Limb (tissue), 2 donors: ENCODE data around the gene KMT5C.
"Not testable (repeated sequence)": the region's sequence is repeated elsewhere in the genome, so short reads cannot be mapped to it uniquely, and the experiment has no call there.

Experiments
- DNase-seq, 2 donors: peaks; one replicate each; pipeline ENCODE4 v3.0.0-alpha.2; 2016; ENCODE audit errors: extremely low spot score in 2 of 2

The KMT5C gene

GRCh38 chr19:55316646-55317045 is 23.0 kb upstream of the KMT5C start:
- DNase-seq = no peak

DNA sequence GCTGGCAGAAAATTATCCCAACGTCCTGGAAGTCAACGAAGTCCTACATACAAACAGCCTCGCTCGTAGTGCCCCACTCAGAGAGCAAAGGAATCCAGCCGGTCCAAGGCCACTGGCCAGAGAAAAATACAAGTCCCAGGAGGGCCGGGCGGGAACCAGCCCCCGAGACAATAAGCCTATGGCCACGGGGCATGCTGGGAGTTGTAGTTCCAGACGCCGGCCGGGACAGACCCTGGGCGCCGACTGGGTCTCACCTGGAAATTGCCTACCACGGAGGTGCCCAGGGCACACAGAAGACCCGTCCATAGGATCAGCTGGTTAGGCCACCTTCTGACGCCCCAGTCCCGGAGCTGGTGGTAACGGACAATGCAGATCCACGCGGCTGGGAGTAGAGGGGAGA is 19.9 kb upstream of the KMT5C start:
- peak in 1 of 2 donors; percentile 71 for DNase-seq

DNA sequence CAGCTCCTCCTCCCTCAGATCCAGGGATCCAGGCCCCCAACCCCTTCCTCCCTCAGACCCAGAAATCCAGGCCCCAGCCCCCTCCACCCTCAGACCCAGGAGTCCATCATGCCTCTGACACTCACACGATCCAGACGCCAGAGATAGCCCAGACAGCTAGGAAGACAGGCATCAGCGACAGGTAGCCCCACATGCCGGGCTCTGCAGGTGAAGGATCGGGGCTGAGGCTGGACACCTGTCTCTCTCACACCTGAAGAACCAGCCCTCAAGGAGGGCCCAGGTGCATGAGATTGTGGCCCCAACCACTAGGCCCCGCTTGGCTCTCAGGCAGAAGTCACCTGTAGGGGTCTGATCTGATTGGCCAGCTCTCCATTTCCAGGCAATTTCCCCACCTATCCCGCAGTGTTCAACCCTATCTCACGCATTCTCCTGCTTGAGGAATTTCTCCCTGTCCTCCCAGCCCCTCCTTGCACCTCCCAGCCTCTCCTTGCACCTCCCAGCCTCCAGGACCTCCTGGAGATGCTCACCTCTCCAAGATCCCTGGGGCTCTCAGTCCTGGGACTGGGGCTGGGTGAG is 18.7 kb upstream of the KMT5C start:
- DNase-seq = no peak

- no peak for DNase-seq
These were observed 18.1 kb upstream of the KMT5C start for GRCh38 chr19:55321466-55322137.

DNA sequence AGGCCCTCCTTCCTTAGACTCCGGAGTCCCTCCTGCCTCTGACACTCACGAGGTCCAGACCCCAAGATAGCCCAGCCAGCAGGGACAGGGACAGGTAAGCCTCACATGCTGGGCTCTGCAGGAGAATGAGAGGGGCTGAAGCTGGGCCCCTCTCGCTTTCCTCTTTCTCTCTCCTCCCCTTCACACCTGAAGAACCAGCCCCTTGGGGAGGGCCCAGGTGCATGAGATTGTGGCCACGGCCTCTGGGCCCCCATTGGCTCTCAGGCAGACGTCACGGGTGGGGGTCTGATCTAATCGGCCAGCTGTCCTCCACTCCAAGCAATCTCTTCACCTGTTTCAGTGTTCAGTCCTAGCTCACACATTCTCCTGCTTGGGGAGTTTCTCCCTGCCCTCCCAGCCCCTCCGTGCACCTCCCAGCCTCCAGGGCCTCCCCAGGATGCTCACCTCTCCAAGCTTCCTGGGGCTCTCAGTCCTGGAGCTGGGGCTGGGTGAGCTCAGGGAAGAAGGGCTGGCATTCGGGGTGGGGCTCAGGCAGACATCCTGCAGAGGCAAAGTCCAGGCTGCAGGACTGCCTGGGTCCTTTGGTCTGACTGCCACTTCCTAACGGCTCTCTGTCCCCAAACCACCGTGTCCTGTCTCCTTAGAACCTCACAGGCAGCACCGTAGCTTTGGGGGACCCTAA is 17.3 kb upstream of the KMT5C start:
- DNase-seq = no peak

- DNase-seq = no peak
These were observed 15.0 kb upstream of the KMT5C start for GRCh38 chr19:55324662-55325061.

DNA sequence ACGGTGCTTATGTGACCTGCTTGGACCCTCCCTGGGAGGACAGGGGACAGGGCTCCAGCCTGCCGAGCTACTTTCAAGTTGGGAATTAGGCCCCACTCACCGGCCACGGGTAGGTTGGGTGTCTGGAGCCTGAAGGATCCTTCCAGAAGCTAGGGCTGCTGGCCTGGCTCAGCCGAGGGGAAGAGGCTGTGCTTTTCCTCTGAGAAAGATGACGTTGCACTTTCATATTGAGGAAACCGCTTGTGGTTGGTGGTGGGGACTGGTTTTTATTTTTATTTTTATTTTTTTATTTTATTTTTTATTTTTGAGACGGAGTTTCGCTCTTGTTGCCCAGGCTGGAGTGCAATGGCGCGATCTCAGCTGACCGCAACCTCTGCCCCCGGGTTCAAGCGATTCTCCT is 14.5 kb upstream of the KMT5C start, which contains the start of gene TMEM150B:
TMEM150B (minus strand) TSS at position 170 of the 400 bp plus-strand sequence. CDS start 4,305 bp downstream, outside the sequence.
- no peak for DNase-seq

DNA sequence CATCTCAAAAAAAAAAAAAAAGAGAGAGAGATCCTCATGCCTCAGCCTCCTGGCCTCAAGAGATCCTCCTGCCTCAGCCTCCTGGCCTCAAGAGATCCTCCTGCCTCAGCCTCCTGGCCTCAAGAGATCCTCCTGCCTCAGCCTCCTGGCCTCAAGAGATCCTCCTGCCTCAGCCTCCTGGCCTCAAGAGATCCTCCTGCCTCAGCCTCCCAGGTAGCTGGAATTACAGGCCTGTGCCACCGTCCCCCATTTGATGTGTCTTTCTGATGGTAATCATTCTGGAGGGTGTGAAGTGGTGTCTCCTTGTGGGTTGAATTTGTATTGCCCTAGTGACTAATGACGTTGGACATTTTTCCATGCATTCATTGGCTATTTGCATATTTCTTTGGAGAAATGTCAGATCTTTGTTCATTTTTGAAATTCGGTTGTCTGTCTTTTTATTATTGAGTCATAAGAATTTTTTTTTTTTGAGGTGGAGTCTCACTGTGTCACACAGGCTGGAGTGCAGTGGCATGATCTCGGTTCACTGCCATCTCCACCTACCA is 10.8 kb upstream of the KMT5C start:
- DNase-seq = not testable (repeated sequence)

- DNase-seq = not testable (repeated sequence)
These were observed 9.9 kb upstream of the KMT5C start for GRCh38 chr19:55329791-55330190.

- no peak for DNase-seq
These were observed 5.8 kb upstream of the KMT5C start for GRCh38 chr19:55333870-55334269.

GRCh38 chr19:55336101-55336500 is 3.6 kb upstream of the KMT5C start:
- DNase-seq = no peak

DNA sequence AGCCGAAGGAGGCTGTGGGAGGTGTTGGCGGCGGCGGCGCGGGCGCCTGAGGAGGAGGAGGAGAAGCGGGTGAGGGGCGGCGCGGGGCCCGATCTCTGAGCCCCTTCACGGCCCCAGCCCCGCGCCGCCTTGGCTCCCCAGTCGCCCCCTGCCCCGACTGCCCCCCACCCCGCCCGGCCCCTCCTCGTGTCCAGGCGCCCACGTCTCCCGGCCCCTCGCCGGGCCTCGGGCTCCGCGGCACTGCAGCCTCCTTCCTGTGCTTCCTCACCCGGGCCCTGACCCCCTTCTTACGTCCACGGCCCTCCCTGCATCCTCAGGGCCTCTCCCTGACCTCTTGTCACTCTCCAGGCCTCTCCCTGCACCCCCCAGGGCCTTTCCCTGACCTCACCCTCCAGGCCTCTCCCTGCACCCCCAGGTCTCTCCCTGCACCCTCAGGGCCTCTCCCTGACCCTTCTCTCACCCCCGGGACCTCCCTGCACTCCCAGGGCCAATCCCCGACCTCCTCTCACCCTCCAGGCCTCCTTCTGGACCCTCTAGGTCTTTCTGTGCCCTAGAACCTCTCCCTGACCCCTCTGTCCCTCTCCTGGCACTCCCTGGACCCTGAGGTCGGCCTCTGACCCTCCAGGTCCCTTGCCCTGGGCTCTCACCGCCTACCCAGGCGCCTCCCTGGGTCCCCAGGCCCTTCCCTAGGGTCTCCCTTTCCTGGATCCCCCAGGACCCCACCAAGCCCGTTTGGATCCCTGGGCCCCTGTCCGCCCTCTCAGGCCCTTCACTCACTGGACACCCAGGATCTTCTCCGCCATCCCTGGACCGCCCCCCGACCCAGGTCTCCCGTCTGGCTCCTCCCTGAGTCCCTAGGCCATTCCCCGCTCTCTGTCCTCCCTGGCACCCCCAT is 460 bp downstream of the KMT5C start:
- DNase-seq = no peak

DNA sequence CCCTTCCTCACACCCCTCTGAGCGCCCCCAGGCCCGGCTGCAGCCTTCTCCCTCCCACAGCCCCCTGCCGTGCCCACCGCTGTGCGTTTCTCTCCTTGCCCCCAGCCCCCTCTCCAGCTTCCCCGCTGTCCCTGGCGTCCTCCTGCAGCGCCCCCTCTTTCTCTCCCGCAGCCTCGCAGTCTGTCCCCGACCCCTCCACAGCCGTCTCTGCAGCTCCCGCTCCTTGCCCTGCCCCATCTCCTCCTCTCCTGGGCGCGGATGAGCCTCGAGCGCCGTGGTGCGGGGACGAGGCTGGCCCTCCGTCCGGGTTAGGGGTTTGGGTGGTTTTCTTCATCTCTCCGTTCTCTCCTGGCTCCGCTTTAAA is 1.1 kb downstream of the KMT5C start:
- DNase-seq = peak in 1 of 2 donors; percentile 72

GRCh38 chr19:55341171-55341588 is 1.5 kb downstream of the KMT5C start:
- peak; percentile 54 to 84 for DNase-seq

DNA sequence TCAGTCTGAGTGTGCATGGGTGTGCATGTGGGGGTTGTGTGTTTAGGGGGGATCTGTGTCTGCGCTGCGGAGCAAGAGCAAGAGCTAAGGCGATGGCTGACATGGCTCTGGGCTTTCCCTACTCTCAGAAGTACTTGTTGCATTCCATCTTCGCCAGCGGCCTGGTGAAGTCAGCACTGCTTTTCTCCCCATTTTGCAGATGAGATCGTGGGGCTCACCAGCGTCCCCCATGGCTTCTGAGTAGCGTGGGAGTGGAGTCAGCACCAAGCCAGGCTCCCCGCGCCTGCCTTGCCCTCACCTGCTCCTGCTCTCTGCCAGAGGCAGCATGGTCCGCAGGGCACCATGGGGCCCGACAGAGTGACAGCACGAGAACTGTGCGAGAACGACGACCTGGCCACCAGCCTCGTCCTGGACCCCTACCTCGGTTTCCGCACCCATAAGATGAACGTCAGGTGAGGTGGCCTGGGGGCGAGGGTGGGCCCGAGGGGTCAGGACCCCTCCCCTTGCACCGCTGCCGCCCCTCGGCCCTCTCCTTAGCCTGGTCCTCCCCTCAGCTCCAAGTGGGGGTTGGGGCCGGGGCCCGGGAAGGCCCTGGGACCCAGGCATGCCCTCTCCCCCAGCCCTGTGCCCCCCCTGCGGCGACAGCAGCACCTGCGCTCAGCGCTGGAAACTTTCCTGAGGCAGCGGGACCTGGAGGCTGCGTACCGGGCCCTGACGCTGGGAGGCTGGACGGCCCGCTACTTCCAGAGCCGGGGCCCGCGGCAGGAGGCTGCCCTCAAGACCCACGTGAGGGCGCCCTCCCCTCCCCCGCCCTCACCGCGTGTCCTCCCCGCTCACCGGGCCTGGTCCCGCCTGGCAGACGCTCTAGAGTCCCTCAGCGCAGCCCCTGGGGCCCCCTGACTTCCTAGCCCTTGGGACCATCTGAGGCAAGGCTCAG is 2.2 kb downstream of the KMT5C start:
- DNase-seq = no peak

DNA sequence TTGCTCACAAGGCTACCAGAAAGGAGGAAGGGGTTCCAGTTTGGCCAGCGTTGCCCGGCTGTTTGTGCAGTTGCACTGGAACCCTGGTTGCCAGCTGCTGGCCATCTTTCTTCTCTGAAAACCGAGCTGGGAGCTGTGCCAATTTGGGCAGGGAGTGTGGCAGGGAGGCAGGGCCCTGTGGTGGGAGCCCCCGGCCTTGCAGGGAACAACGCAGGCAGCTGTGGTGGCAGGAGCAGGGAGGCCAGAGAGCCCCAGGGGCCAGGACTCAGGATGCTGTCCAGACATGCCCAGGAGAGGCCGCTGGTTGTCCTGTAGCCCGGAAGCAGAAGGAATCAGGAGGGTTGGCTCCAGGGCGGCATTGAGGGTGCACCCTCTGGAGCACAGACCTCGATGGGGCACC is 4.8 kb downstream of the KMT5C start:
- peak in 1 of 2 donors; percentile 50 for DNase-seq

GRCh38 chr19:55345101-55345817 is 5.6 kb downstream of the KMT5C start:
- no peak for DNase-seq

- peak in 1 of 2 donors; percentile 55 for DNase-seq
These were observed 6.4 kb downstream of the KMT5C start for GRCh38 chr19:55345818-55346724.
